Measurements from ENCODE around the gene SORCS2.

GRCh38 chr4:7239101-7239820 is 46.9 kb downstream of the SORCS2 start:
- no peak for TF ChIP-seq EZH2 (IDR thresholded peaks at IDR 0.05; ENCODE audit: insufficient read depth, poor library complexity, severe bottlenecking)
- no peak for TF ChIP-seq EZH2phosphoT487 (IDR thresholded peaks at IDR 0.05; ENCODE audit: insufficient read depth, low read depth)

Measured in GM23248 (cell line).